ENCODE data around the gene GAPDH. TPM values are rescaled to one million over a fixed set of nuclear protein-coding genes. Genes with fewer than 3 reads are reported as not detected.
A peak's percentile ranks its signal among the peaks of the same experiment; 100 is the strongest.

GAPDH gene
- total RNA-seq, 2 donors from 2014 or later = 311 to 476 TPM

GRCh38 chr12:6551063-6551461 is 16.7 kb downstream of the GAPDH start:
- no peak for ATAC-seq
- WGBS, 2 donors = 77 to 79% methylated on average over 11 to 18 of the region's 18 CpGs
- H3K9me3 ChIP-seq = no peaks in the 10 kb centered on the region
- no peak for DNase-seq
- H3K27me3 ChIP-seq = no peaks in the 10 kb centered on the region
- TF ChIP-seq CTCF (IDR thresholded peaks at IDR 0.05) (no peak), POLR2A (IDR thresholded peaks at IDR 0.05) (no peak)
- H3K36me3 ChIP-seq (replicated peaks in 1 of 2; ENCODE audit: insufficient read depth in 1 of 2, low read depth in 2 of 2) = peaks cover 0 to 2% of the 10 kb centered on the region in 2 donors
- H3K4me3 ChIP-seq = no peak overlapping the region
- H3K4me1 ChIP-seq = peaks cover 32% of the 10 kb centered on the region
- peak overlapping the region in 2 of 4 donors; percentile 35 to 46 for H3K27ac ChIP-seq
- intact Hi-C loops (cut with DNase I) = no loop called here

DNA sequence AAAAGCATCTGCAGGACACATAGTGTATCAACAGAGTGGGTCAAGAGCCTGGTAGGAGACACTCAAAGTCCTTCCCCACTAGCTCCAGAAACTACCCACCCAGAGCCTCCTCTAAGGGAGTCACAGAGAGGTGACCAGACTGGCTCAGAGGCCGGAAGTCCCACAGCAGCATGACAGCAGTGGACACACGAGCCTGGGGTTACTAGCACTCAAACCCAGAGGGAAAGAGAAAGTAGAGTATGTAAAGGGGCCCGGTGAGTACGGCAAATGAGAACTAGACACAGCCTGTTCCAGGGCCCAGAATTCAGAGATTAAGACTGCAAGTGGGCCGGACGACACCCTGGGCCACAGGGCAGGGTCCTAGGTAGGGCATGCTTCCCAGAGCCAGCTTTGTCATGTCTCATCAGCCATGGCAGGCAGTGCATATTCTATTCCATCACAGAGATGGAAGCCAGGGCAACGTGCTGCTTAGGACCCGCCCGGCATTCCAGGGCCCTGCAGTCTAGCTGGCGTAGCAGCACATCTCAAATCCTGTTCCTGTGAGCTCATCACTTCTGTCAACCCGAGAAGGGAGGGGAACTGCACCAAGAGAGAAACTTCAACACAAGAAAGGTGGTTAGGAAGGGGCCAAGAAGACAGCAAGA is 17.3 kb downstream of the GAPDH start:
- ATAC-seq (no peak), DNase-seq (no peak)
- Histone ChIP-seq H3K4me1 (peaks cover 36% of the 10 kb centered on the region), H3K9me3 (no peaks in the 10 kb centered on the region), H3K27ac (peak overlapping the region in 2 of 4 donors; percentile 35 to 46), H3K4me3 (no peak overlapping the region), H3K36me3 (replicated peaks in 1 of 2; ENCODE audit: insufficient read depth in 1 of 2, low read depth in 2 of 2) (no peaks in the 10 kb centered on the region), H3K27me3 (no peaks in the 10 kb centered on the region)
- intact Hi-C loops (cut with DNase I) = no loop called here
- TF ChIP-seq CTCF (IDR thresholded peaks at IDR 0.05) (no peak), POLR2A (IDR thresholded peaks at IDR 0.05) (no peak)
- 77 to 89% methylated on average over 8 to 11 of the region's 11 CpGs for WGBS, 2 donors

GRCh38 chr12:6552140-6552551 is 17.8 kb downstream of the GAPDH start:
- DNase-seq (no peak), ATAC-seq (no peak)
- intact Hi-C loops (cut with DNase I) = no loop called here
- H3K9me3 ChIP-seq = no peaks in the 10 kb centered on the region
- 42 to 55% methylated on average over 4 of the region's 4 CpGs for WGBS, 2 donors
- peaks cover 36% of the 10 kb centered on the region for H3K4me1 ChIP-seq
- H3K4me3 ChIP-seq = no peak overlapping the region
- H3K27ac ChIP-seq = peak overlapping the region in 1 of 4 donors; percentile 35
- TF ChIP-seq CTCF (IDR thresholded peaks at IDR 0.05) (no peak), POLR2A (IDR thresholded peaks at IDR 0.05) (no peak)
- H3K27me3 ChIP-seq = no peaks in the 10 kb centered on the region
- no peaks in the 10 kb centered on the region for H3K36me3 ChIP-seq (replicated peaks in 1 of 2; ENCODE audit: insufficient read depth in 1 of 2, low read depth in 2 of 2)

DNA sequence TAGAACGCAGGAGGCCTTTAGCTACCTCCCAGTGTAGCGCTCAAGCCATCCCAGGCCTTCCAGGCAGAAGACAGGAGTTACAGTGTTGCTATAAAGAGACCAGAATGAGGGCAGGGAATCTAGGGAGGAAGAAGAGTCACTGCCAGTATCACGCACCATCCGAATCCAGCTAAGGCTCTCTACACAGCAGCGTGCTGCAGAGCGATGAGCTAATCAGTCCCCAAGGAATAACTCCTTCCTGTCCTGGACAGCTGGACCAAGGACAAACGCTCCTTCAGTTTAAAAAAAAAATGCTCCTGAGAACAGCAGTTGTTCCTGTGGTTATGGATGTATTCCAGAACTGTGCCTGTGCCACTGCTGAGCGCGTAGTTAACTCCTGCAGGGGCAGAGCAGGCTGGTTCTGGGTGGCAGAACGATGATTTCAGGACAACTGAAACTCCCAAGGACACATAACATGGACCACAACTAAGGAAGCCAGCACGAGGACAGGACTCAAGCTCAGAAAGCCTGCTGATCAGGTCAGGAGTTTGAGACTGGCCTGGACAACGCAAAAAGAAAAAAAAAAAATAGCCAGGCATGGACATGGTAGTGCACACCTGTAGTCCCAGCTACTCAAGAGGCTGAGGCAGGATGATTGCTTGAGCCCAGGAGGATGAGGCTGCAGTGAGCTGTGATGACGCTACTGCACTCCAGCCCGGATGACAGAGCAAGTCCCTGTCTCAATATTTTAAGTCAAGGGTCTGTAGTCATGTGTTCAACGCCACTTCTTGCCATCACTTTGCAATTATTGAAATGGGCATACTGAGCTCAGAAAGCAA is 18.9 kb downstream of the GAPDH start:
- Histone ChIP-seq H3K4me3 (no peak overlapping the region), H3K27ac (peak overlapping the region in 1 of 4 donors; percentile 35), H3K9me3 (no peaks in the 10 kb centered on the region), H3K36me3 (replicated peaks in 1 of 2; ENCODE audit: insufficient read depth in 1 of 2, low read depth in 2 of 2) (no peaks in the 10 kb centered on the region), H3K27me3 (no peaks in the 10 kb centered on the region), H3K4me1 (peaks cover 36% of the 10 kb centered on the region)
- TF ChIP-seq CTCF (IDR thresholded peaks at IDR 0.05) (no peak), POLR2A (IDR thresholded peaks at IDR 0.05) (no peak)
- intact Hi-C loops (cut with DNase I) = no loop called here
- ATAC-seq (peak; percentile 10), DNase-seq (no peak)
- WGBS, 2 donors = 55 to 71% methylated on average over 15 of the region's 15 CpGs

Data from body of pancreas (tissue), 4 donors.